Measurements from ENCODE around the gene EXOC6B.

The EXOC6B gene

GRCh38 chr2:72155151-72155550 is 670.7 kb downstream of the EXOC6B start:
- DNase-seq = no peak

DNA sequence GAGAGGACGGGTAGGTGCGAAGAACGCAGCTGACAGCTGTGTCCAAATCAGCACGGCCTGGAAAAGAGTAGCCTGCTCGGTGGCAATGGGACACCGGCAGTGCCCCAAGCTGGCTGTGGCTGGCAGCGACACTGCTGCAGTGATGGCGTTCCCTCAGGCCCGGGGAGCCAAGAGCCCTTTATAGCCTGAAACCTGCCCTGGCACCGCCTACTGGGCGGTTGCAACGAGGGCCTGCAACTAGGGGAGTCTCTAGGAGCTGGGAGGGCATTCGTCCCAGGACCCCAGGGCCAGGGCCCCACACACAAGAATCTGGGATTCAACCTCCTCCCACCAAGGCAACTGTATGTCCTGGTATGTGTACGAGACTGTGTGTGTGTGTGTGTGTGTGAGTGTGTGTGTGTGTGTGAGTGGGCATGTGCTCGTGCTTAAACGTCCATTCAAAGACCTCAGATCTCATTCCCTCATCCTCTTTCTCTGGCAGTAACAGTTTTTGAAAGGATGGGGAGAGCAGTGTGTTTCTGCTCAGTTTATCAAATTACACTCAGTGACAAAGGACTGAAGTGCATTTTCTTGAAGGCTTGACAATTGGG is 671.4 kb downstream of the EXOC6B start:
- DNase-seq = no peak

- DNase-seq = no peak
These were observed 671.9 kb downstream of the EXOC6B start for GRCh38 chr2:72153924-72154323.

DNA sequence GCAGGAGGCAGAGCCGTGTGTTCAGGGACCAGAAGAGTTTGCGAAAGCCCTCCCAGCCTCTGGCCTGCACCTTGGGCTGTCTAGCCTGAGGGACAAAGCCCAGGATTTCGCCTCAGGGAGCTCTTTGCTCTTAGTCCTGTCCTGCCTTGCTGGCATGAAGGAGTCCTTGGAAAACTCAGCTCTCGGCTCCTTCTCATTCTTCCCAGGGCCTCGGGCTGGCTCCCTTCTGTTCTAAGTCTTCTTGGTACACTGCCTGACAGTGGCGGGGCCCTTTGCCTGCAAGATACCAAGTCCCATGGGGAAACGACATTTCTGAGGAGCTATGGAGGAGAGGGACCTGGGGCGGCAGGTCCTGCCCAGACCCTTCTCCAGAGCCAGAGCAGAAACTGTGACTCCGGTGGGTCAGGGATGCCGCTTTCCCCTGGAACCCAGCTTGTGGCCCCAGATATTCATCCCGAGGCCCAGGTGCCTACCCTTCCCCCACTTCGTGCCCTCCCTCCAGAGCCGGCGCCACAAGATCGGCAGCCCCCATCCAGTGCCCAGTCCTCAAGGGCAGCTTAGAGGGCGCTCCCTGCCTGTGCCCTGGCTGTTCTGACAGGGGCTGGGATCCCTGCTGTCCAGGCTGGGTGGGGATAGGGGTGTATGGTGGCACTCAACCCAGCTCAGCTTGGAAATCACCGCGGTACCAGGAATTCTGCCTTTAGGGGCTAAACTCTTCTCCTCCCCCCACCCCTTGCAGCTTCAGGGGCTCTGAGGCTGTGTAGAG is 672.6 kb downstream of the EXOC6B start:
- DNase-seq = no peak

GRCh38 chr2:72150861-72151356 is 674.9 kb downstream of the EXOC6B start:
- no peak for DNase-seq

DNA sequence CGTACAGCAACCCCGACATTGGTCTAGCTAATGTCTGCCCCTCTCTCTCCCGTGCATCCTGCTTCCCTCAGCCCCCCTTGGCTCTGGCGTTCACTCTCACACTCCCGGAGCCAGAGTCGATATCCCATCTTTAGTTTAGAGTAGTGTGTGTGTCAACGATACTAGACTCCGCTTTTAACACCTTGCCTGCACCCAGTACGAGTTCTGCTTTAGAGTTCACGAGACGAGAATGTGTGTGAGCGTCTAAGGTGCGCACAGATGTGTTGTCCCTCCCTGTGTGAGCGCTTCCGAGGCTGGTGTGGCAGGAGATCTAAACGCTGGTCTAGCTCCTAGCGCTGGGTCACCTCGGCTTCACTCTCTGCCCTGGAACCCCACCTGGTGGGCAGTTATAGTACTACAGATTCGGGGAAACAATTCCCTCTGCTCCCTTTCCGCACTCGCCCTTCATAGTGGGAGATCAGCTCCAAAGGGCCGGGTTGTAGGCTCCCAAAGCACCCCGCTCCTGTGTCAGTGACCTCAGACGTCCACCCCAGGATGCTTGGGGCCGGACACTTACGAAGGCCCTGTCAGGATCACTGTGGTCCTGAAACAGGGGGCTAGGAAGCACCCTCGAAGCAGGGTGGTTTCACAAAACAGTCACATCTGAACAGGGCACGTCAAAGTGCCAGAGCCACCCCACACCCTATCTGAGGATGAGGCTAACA is 675.5 kb downstream of the EXOC6B start:
- peak; percentile 66 to 90 for DNase-seq

GRCh38 chr2:72149556-72150156 is 676.2 kb downstream of the EXOC6B start:
- peak in 1 of 2 experiments; percentile 52 for DNase-seq

DNA sequence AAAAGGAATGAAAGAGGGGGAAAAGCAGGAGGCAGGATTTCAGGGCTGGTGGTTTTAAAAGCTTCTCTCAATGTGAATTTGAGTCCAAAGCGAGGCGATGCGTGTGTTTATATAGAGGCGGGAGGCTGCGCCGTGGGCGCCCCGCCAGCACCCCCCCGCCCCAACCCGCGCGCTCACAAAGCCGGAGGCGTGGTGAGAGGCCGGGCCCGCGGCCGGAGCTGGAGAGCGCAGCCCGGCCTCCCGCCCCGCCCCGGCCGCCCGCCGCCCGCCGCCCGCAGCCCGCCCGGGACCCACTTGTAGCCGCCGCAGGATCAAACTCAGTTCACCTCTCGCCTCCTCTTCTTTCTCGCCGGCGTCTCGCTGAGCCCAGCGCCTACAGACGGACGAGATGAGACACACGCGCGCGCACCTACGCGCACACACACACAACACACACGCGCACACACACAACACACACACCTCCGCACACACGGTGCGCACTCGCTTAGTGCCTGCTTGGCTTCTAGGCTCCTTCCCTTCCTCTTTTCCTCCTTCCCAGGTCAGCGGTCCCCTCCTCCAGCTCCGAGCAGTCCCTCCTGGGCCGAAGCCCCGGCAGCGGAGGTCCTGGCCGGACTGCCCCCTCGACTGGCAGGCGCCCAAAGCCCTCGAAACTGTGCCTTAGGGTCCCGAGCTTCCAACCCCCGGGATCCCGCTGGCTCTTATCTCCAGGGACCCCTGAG is 676.8 kb downstream of the EXOC6B start:
- peak in 1 of 2 experiments; percentile 59 for DNase-seq

GRCh38 chr2:72148003-72148836 is 677.6 kb downstream of the EXOC6B start:
- DNase-seq = peak in 1 of 2 experiments; percentile 41

- peak in 1 of 2 experiments; percentile 37 for DNase-seq
These were observed 678.4 kb downstream of the EXOC6B start, which contains the start of gene CYP26B1 for GRCh38 chr2:72147303-72147971. Gene CYP26B1 (minus strand): TSS chr2:72147862. CDS start chr2:72147834, 28 bp downstream.

DNA sequence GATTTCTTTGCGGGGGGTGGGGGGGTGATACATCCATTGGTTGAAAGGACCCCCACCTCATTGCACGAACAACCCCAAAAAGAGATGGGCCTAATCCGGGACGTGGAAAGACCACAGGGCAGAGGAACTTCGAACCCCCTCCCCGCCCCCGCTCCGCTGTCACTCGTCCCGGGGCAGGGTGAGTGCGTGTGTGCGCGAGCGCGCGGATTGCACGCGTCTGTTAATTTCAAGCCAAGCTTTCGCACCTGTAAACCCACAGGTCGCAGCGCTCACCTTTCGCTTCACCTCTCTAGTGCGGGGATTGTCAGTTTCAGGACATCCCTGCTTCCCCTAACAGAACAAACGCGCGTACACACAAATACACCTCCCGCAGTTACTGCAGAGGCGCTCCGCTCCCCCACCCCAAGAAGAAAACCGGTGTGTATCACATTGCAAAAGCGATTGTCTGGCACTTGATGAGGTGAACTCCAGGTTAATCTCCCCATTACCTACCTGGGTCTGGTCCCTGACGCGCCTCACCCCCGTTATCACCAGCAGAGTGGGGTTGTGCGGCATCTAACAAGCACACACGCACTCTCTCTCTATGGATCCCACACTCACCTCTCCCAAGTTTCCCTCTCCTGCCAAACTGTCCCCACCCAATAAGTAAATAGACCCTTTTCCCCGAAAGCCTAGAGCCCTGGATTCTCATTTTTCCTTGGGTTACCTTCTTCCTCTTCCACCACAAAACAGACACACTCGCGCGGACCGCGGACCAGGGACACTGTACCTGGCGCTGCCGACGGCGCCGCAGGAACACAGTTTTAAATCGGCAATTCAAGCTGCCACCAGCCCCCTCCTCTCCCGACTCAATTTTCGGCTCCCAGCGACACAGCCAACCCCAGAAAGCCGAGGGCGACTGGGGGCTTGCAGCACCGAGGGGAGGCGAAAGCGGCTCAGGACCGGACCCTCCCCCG is 679.2 kb downstream of the EXOC6B start:
- peak in 1 of 2 experiments; percentile 18 for DNase-seq

- no peak for DNase-seq
These were observed 680.0 kb downstream of the EXOC6B start for GRCh38 chr2:72145658-72146329.

DNA sequence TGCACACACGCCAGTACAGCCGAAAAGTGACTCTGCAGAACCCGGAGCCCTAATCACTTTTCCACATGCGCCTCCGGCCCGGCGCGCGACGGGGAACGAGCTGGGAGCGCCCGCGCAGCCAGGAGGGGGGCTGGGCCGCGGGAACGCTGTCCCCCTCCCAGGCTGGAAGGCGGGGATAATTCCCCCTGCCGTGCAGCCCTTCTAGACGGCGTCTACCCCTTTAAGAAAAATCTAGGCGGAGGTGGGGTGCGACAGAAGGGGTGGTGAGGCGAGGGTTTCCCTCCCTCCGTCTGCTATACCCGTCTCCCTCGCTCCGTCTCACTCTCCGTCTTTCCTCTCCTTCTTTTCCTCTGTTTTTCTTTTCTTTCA is 680.6 kb downstream of the EXOC6B start:
- DNase-seq = peak in 1 of 2 experiments; percentile 47

GRCh38 chr2:72144632-72145288 is 681.1 kb downstream of the EXOC6B start:
- peak in 1 of 2 experiments; percentile 47 for DNase-seq

- no peak for DNase-seq
These were observed 681.6 kb downstream of the EXOC6B start for GRCh38 chr2:72144274-72144631.

GRCh38 chr2:72143441-72144273 is 682.2 kb downstream of the EXOC6B start:
- peak in 1 of 2 experiments; percentile 26 for DNase-seq
